B cell (primary cell): ENCODE measurements around the gene CPE. TPM values are rescaled to one million over a fixed set of nuclear protein-coding genes. Genes with fewer than 3 reads are reported as not detected.
"Not testable (repeated sequence)": the region's sequence is repeated elsewhere in the genome, so short reads cannot be mapped to it uniquely, and the experiment has no call there.

Experiments used
- ATAC-seq: fragments of 200-7000 bp; cut with Tn5 transposase; one replicate; pipeline ENCODE4 v1.10.0; 2021; ENCODE audit warnings: low read depth, mild to moderate bottlenecking, moderate number of reproducible peaks, moderate library complexity
- CTCF ChIA-PET: fragments of 350-600 bp; sonication (Branson Sonifier 250); formaldehyde crosslinking; loops from one replicate; lab custom pipeline; 2021; ENCODE audit warnings: antibody characterized with exemption, inconsistent platforms; lab: Charles Lee
- POLR2A ChIA-PET: fragments of 350-600 bp; sonication (Branson Sonifier 250); formaldehyde crosslinking; loops from one replicate; lab custom pipeline; 2021; ENCODE audit warnings: antibody characterized with exemption; lab: Charles Lee
- DNase-seq: peaks from one replicate; pipeline ENCODE4 v3.0.0; 2013
- H2AFZ ChIP-seq: 2 replicates; pipeline ENCODE4 v1.6.1; 2012; ENCODE audit warnings: mild to moderate bottlenecking, low read depth, low read length; ENCODE audit not compliant: insufficient read depth, poor library complexity, severe bottlenecking
- H3K27ac ChIP-seq, 2 donors: 1 replicate in 1 of 2; 2 replicates in 1 of 2; pipeline ENCODE4 v1.5.1; 2012 to 2013; ENCODE audit warnings: low read length in 2 of 2, mild to moderate bottlenecking in 2 of 2, moderate library complexity in 1 of 2
- H3K27me3 ChIP-seq, 4 experiments: fragments of 200-600 bp in 1 of 4; sonication (generic) in 1 of 4; replicated peaks in 1 of 4; 1 replicate in 2 of 4; 2 replicates in 2 of 4; pipeline versions ENCODE4 v1.6.1 to v1.7.0; 2013 to 2016; ENCODE audit warnings: low read length in 3 of 4, mild to moderate bottlenecking in 2 of 4, mixed read lengths in 1 of 4, moderate library complexity in 1 of 4; ENCODE audit not compliant: insufficient read depth in 4 of 4, control insufficient read depth in 3 of 4; ENCODE audit errors: control extremely low read depth in 1 of 4
- H3K36me3 ChIP-seq, 2 experiments: replicated peaks in 1 of 2; 1 replicate in 1 of 2; 2 replicates in 1 of 2; pipeline versions ENCODE4 v1.6.1 to v1.7.1; 2013; ENCODE audit warnings: low read length in 1 of 2; ENCODE audit not compliant: insufficient read depth in 2 of 2, control insufficient read depth in 1 of 2; ENCODE audit errors: control extremely low read depth in 1 of 2, extremely low read depth in 1 of 2
- H3K4me1 ChIP-seq, 2 donors: fragments of 200-600 bp in 1 of 2; sonication (generic) in 1 of 2; 1 replicate in 1 of 2; 2 replicates in 1 of 2; pipeline versions ENCODE4 v1.5.1 to v1.6.1; 2013 to 2017; ENCODE audit warnings: low read length in 2 of 2; ENCODE audit not compliant: control insufficient read depth in 2 of 2, insufficient read depth in 2 of 2
- H3K4me2 ChIP-seq: replicated peaks from 2 replicates; pipeline ENCODE3; 2012; ENCODE audit warnings: mild to moderate bottlenecking, low read depth, low read length; ENCODE audit not compliant: poor library complexity, severe bottlenecking
- H3K4me3 ChIP-seq, 5 experiments: fragments of 200-600 bp in 1 of 5; sonication (generic) in 1 of 5; 1 replicate in 3 of 5; 2 replicates in 2 of 5; pipeline versions ENCODE4 v1.5.1 to v1.7.0; 2011 to 2016; ENCODE audit warnings: low read length in 4 of 5, mild to moderate bottlenecking in 4 of 5, low read depth in 2 of 5, control low read depth in 1 of 5, moderate library complexity in 1 of 5; ENCODE audit not compliant: insufficient read depth in 1 of 5; ENCODE audit errors: control extremely low read depth in 1 of 5, extremely low read depth in 1 of 5
- H3K79me2 ChIP-seq: fragments of 200-600 bp; sonication (generic); one replicate; pipeline ENCODE4 v1.6.0; 2016; ENCODE audit warnings: low read length; ENCODE audit not compliant: control insufficient read depth, insufficient read depth
- H3K9ac ChIP-seq: fragments of 200-600 bp; sonication (generic); 2 replicates; pipeline ENCODE4 v1.6.1; 2017; ENCODE audit warnings: mild to moderate bottlenecking, low read length, moderate library complexity
- H3K9me3 ChIP-seq, 3 donors: one replicate each; pipeline versions ENCODE4 v1.6.1 to v1.7.1; 2013; ENCODE audit warnings: low read length in 2 of 3; ENCODE audit not compliant: control insufficient read depth in 2 of 3, insufficient read depth in 1 of 3; ENCODE audit errors: control extremely low read depth in 1 of 3
- H4K20me1 ChIP-seq: 2 replicates; pipeline ENCODE4 v1.6.0; 2012; ENCODE audit warnings: mild to moderate bottlenecking, low read length; ENCODE audit not compliant: insufficient read depth, control insufficient read depth, poor library complexity, severe bottlenecking
- H3K27ac Mint-ChIP-seq: one replicate; pipeline ENCODE4 v1.8.0; 2021; ENCODE audit warnings: mixed read lengths
- H3K27me3 Mint-ChIP-seq: one replicate; pipeline ENCODE4 v1.8.0; 2021; ENCODE audit warnings: mixed read lengths
- H3K4me1 Mint-ChIP-seq: one replicate; pipeline ENCODE4 v1.8.0; 2021; ENCODE audit warnings: mixed read lengths
- H3K4me3 Mint-ChIP-seq: one replicate; pipeline ENCODE4 v1.8.0; 2021; ENCODE audit warnings: mixed read lengths
- H3K9me3 Mint-ChIP-seq: one replicate; pipeline ENCODE4 v1.8.0; 2022; ENCODE audit warnings: mixed read lengths; ENCODE audit not compliant: insufficient read depth
- CTCF ChIP-seq: fragments of 200-600 bp; IDR thresholded peaks from one replicate; pipeline ENCODE4 v1.8.0; 2022; ENCODE audit warnings: antibody characterized with exemption, mild to moderate bottlenecking
- EZH2 ChIP-seq: IDR thresholded peaks from 2 replicates; pipeline ENCODE4 v1.6.1; 2012; ENCODE audit warnings: borderline replicate concordance, low read depth, mild to moderate bottlenecking, moderate library complexity, low read length; ENCODE audit not compliant: insufficient read depth, poor library complexity, severe bottlenecking
- WGBS: methylation state at CpG from one replicate; pipeline ENCODE4 v1.1.5; 2013; ENCODE audit warnings: missing lambda C conversion rate; ENCODE audit not compliant: insufficient coverage; 5-methylcytosine and 5-hydroxymethylcytosine counted together
- intact Hi-C: fragments of 100-400 bp; cut with micrococcal nuclease; formaldehyde crosslinking; loops from one replicate; pipeline ENCODE4 v1.10.0; 2022
- polyA plus RNA-seq: library from polyadenylated mRNA; depleted of rRNA; stranded (reverse); fragments of >200 nt; gene quantifications from 2 replicates; pipeline ENCODE4 v1.2.3, GENCODE V29; 2012
- total RNA-seq, 2 donors: library from RNA; stranded (reverse); fragments of 120-200 nt in 1 of 2; gene quantifications; 1 replicate in 1 of 2; 2 replicates in 1 of 2; pipeline versions ENCODE4 v1.2.3 to v1.2.4, GENCODE V29; 2013 to 2022

The CPE gene
- total and polyA plus RNA-seq, 2 donors (not counting 1 experiment from before 2014, with no cell fraction given), result not detected

- Mint-ChIP-seq H3K4me1 (no peaks in the 10 kb centered on the region), H3K27me3 (no peaks in the 10 kb centered on the region), H3K9me3 (no peaks in the 10 kb centered on the region), H3K27ac (no peak overlapping the region), H3K4me3 (no peak overlapping the region)
- Histone ChIP-seq H2AFZ (no peak overlapping the region), H3K27me3 (no peaks in the 10 kb centered on the region), H3K36me3 (no peaks in the 10 kb centered on the region), H4K20me1 (no peaks in the 10 kb centered on the region), H3K4me3 (no peak overlapping the region), H3K9me3 (no peaks in the 10 kb centered on the region), H3K79me2 (no peaks in the 10 kb centered on the region), H3K4me1 (no peaks in the 10 kb centered on the region), H3K4me2 (no peak overlapping the region), H3K27ac (no peak overlapping the region), H3K9ac (no peak overlapping the region)
- POLR2A ChIA-PET, result no interaction called here
- TF ChIP-seq CTCF (no peak), EZH2 (no peak)
- 95% methylated on average over 5 of the region's 5 CpGs for WGBS
- no peak for ATAC-seq
- intact Hi-C loops, result no loop called here
- CTCF ChIA-PET, result interaction anchor here (1.1 kb wide), 1 partner anchor 320 kb away, joined by 3 read pairs; no protein-coding TSS in a partner anchor
- no peak for DNase-seq
Observed at GRCh38 chr4:165450871-165451270, 72.1 kb downstream of the CPE start.

- ATAC-seq, H3K9ac ChIP-seq, H3K27ac ChIP-seq, H3K4me1 Mint-ChIP-seq, DNase-seq, intact Hi-C loops, H3K4me3 ChIP-seq, POLR2A ChIA-PET, H3K4me2 ChIP-seq, H3K79me2 ChIP-seq, H3K4me1 ChIP-seq, H4K20me1 ChIP-seq, H3K36me3 ChIP-seq, H3K27me3 ChIP-seq, H3K9me3 Mint-ChIP-seq, CTCF ChIA-PET, H3K4me3 Mint-ChIP-seq, H3K27ac Mint-ChIP-seq, H2AFZ ChIP-seq, H3K27me3 Mint-ChIP-seq, H3K9me3 ChIP-seq: not testable (repeated sequence)
- WGBS, result 84% methylated on average over 5 of the region's 5 CpGs
Observed at GRCh38 chr4:165453140-165453539, 74.3 kb downstream of the CPE start.
